Ureter (tissue), 1 donor: ENCODE measurements around the gene OSR1. TPM values are rescaled to one million over a fixed set of nuclear protein-coding genes. Genes with fewer than 3 reads are reported as not detected.

Experiments used
- DNase-seq: peaks from one replicate; pipeline ENCODE4 v3.0.0-alpha.2; 2020; ENCODE audit warnings: low spot score
- total RNA-seq: library from RNA; stranded (reverse); gene quantifications from one replicate; pipeline ENCODE4 v1.2.4, GENCODE V29; 2023
- donor health status: DM: yes; HTN: yes; CAD: no.

The OSR1 gene
- total RNA-seq, 1 donor from 2014 or later: 34.7 TPM

- DNase-seq: no peak
Observed at GRCh38 chr2:19359021-19359357, 566 bp upstream of the OSR1 start.

GRCh38 chr2:19357402-19358241, 801 bp downstream of the OSR1 start:
- DNase-seq: no peak

GRCh38 chr2:19356545-19357401, 1.6 kb downstream of the OSR1 start:
- no peak for DNase-seq

- no peak for DNase-seq
Observed at GRCh38 chr2:19355931-19356544, 2.4 kb downstream of the OSR1 start.

GRCh38 chr2:19355416-19355821, 3.0 kb downstream of the OSR1 start:
- no peak for DNase-seq

GRCh38 chr2:19355014-19355405, 3.4 kb downstream of the OSR1 start:
- DNase-seq: no peak

- DNase-seq: no peak
Observed at GRCh38 chr2:19353721-19354050, 4.7 kb downstream of the OSR1 start.

- no peak for DNase-seq
Observed at GRCh38 chr2:19352946-19353720, 5.3 kb downstream of the OSR1 start.

GRCh38 chr2:19351899-19352697, 6.3 kb downstream of the OSR1 start:
- no peak for DNase-seq

GRCh38 chr2:19351499-19351898, 6.9 kb downstream of the OSR1 start:
- no peak for DNase-seq

GRCh38 chr2:19350678-19351401, 7.6 kb downstream of the OSR1 start:
- DNase-seq: no peak

GRCh38 chr2:19349911-19350677, 8.3 kb downstream of the OSR1 start:
- DNase-seq: no peak

- no peak for DNase-seq
Observed at GRCh38 chr2:19348692-19349091, 9.7 kb downstream of the OSR1 start.

GRCh38 chr2:19347619-19348562, 10.5 kb downstream of the OSR1 start:
- DNase-seq: peak; percentile 96

GRCh38 chr2:19346983-19347618, 11.3 kb downstream of the OSR1 start:
- DNase-seq: no peak

- DNase-seq: no peak
Observed at GRCh38 chr2:19337742-19338141, 20.7 kb downstream of the OSR1 start.

GRCh38 chr2:19337202-19337601, 21.2 kb downstream of the OSR1 start:
- no peak for DNase-seq

- no peak for DNase-seq
Observed at GRCh38 chr2:19336781-19337180, 21.6 kb downstream of the OSR1 start.
